ENCODE measurements around the gene PNMA6E. TPM values are rescaled to one million over a fixed set of nuclear protein-coding genes. Genes with fewer than 3 reads are reported as not detected.

The PNMA6E gene
- total and polyA plus RNA-seq, 2 of the 13 experiments (the other 11 are each of a cell fraction or from before 2014, with no cell fraction given), result not detected

DNA sequence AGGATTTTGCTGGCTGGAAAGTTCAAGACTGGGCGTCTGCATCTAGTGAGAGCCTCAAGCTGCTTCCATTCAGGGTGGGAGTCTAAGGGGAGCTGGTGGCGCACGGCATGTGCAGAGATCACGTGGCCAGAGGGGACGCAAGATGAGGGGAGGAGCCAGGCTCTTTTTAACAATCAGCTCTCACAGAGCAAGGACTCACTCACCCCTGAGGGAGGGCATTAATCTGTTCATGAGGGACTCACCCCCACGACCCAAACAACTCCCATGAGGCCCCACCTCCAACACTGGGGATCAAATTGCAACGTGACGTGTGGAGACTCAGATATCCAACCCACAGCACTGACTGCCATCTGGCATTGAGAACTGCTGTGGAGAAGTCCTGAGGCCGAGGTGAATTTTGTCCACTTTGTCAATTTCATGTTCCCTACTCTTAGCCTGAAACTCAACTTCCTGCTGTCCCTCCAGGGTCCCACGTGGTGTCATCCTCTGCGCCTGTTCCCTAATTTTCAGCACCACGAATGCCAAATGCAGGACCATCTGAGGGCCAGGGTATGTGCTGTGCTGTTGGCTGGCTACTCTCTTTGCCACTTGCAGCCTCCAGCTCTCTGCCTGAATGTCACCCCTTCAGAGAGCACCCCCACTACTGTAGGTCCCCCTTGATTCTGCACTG lies 15.8 kb upstream of the PNMA6E start:
- Histone ChIP-seq H3K4me3 (replicated peaks in 1 of 3; ENCODE audit: insufficient read depth in 1 of 3, low read depth in 2 of 3, low read length in 3 of 3) (no peak overlapping the region), H3K79me2 (ENCODE audit: insufficient read depth, low read length) (no peaks in the 10 kb centered on the region), H3K27me3 (ENCODE audit: control insufficient read depth in 1 of 2, insufficient read depth in 2 of 2, low read length in 2 of 2) (peaks cover 4 to 17% of the 10 kb centered on the region in 2 experiments; a peak in 3 of 5 replicates), H4K20me1 (ENCODE audit: insufficient read depth, low read length) (no peaks in the 10 kb centered on the region), H2AFZ (ENCODE audit: low read length) (no peak overlapping the region), H3K9ac (ENCODE audit: insufficient read depth, low read depth, low read length) (no peak overlapping the region), H3K4me1 (ENCODE audit: insufficient read depth, low read length) (peaks cover 11% of the 10 kb centered on the region; the same call in 1 of the 2 replicates), H3K4me2 (ENCODE audit: low read depth, low read length) (no peak overlapping the region), H3K27ac (ENCODE audit: extremely low read length, insufficient read depth, low read length) (no peak overlapping the region), H3K9me3 (ENCODE audit: low read length) (no peaks in the 10 kb centered on the region), H3K36me3 (replicated peaks in 1 of 2; ENCODE audit: control insufficient read depth in 1 of 2, insufficient read depth in 2 of 2, low read length in 2 of 2) (no peaks in the 10 kb centered on the region)
- FAIRE-seq (no peak), DNase-seq (ENCODE audit: low spot score) (no peak), ATAC-seq (no peak)
- BruUV-seq (replicated peaks), result no TSS peak
- POLR2A ChIA-PET, result interaction anchor here (0.6 kb wide), 1 partner anchor 75 kb away, joined by 5 read pairs; no protein-coding TSS in a partner anchor
- CTCF ChIA-PET (ENCODE audit: low intra/inter-chr PET ratio, low total read pairs), result no interaction called here
- TF ChIP-seq, protein P1, sequence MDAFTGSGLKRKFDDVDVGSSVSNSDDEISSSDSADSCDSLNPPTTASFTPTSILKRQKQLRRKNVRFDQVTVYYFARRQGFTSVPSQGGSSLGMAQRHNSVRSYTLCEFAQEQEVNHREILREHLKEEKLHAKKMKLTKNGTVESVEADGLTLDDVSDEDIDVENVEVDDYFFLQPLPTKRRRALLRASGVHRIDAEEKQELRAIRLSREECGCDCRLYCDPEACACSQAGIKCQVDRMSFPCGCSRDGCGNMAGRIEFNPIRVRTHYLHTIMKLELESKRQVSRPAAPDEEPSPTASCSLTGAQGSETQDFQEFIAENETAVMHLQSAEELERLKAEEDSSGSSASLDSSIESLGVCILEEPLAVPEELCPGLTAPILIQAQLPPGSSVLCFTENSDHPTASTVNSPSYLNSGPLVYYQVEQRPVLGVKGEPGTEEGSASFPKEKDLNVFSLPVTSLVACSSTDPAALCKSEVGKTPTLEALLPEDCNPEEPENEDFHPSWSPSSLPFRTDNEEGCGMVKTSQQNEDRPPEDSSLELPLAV (CRISPR knock-in tag; conservative IDR thresholded peaks at IDR 0.05; ENCODE audit: low read depth), result no peak
- TF ChIP-seq POLR2G (IDR thresholded peaks at IDR 0.05; ENCODE audit: low read depth, low read length) (no peak), ZNF253 (CRISPR knock-in tag; IDR thresholded peaks at IDR 0.05; ENCODE audit: borderline replicate concordance) (no peak), PAF1 (CRISPR knock-in tag; IDR thresholded peaks at IDR 0.05) (no peak), MTF1 (CRISPR knock-in tag; IDR thresholded peaks at IDR 0.05) (no peak), ZNF431 (CRISPR knock-in tag; IDR thresholded peaks at IDR 0.05; ENCODE audit: borderline replicate concordance, low read depth) (no peak), SAP130 (CRISPR knock-in tag; IDR thresholded peaks at IDR 0.05; ENCODE audit: low read depth) (no peak), GTF3A (CRISPR knock-in tag; conservative IDR thresholded peaks at IDR 0.05) (no peak)
- 64% methylated on average over 5 of the region's 12 CpGs for WGBS (ENCODE audit: low lambda C conversion rate)
- intact Hi-C loops (cut with micrococcal nuclease; ENCODE audit: unreplicated experiment) (no loop called here), in situ Hi-C loops (cut with HindIII; ENCODE audit: extremely low pct_ligation_motif_present, low pct_unique_long_range_greater_than_20kb) (loop anchor here (10.0 kb wide), 1 partner anchor 382 kb away; no protein-coding TSS in a partner anchor)

Data from HepG2 (cell line).